RCC 7860 (cell line): ENCODE results near the gene ATXN7L2.
"Not testable (repeated sequence)": the region's sequence is repeated elsewhere in the genome, so short reads cannot be mapped to it uniquely, and the experiment has no call there.

Source experiments
- DNase-seq: peaks from one replicate; pipeline ENCODE4 v3.0.0-alpha.2; 2015; ENCODE audit warnings: low spot score
- FAIRE-seq: peaks from 2 replicates; lab custom pipeline; 2012; peaks lifted over from hg19 to GRCh38; lab: Jason Lieb, UNC

ATXN7L2 gene

DNA sequence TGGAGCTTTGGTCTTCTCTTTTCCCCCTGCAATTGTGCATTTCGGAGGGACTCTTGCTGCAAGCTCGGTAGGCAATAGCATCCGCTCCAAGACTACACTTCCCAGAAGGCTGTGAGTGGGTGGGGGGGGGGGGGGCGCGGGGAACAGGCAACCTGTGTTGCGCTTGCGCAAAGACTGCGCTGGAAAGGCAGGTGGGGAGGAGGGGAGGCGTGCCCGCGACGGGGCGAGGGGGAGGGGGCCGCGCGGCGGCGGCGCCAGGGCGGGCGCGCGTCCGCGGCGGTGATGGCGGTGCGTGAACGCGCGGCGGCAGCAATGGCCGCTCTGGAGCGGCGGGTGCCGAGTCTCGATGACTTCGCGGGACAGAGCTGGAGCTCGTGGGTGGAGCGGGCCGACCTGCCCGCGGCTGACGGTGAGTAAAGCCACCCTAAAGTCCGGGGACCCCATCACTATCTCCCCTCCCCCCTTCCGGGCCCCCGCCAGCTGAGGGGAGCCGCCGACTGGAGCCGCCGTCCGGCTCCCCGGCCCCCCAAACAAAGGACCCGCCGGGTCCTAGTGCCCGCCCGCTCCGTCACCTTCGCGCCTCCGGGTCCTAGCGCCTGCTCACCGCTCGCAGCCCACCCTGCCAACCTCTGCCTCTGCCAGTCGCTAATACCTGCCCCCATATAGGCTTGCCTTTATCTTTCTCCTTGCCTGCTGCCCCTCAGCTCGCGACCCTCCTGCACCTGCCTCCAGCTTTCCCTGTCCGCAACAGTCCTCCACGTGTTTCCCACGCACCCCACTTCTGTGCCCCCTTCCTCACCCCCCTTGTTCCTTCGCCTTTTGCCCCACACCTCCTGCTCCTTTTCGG lies at the start of gene ATXN7L2:
Gene ATXN7L2, plus strand, starts transcription at position 234 of the 847 bp plus-strand sequence. Its CDS starts 49 bp downstream, at position 283.
- DNase-seq (peak; percentile 72), FAIRE-seq (no peak)

DNA sequence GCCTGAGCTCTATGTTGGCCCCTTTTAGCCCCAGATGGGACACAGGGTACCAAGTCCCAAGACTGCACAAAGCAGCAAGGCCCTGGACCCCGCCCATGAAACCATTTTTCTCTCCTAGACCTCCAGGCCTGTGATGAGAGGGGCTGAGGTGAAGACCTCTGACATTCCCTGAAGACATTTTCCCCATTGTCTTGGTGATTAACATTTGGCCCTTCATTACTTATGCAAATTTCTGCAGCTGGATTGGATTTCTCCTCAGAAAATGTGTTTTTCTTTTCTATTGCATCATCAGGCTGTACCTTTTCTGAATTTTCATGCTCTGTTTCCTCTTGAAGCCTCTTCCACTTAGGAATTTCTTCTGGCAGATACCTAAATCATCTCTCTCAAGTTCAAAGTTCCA lies 49.2 kb upstream of the ATXN7L2 start:
- DNase-seq (no peak), FAIRE-seq (no peak)

DNA sequence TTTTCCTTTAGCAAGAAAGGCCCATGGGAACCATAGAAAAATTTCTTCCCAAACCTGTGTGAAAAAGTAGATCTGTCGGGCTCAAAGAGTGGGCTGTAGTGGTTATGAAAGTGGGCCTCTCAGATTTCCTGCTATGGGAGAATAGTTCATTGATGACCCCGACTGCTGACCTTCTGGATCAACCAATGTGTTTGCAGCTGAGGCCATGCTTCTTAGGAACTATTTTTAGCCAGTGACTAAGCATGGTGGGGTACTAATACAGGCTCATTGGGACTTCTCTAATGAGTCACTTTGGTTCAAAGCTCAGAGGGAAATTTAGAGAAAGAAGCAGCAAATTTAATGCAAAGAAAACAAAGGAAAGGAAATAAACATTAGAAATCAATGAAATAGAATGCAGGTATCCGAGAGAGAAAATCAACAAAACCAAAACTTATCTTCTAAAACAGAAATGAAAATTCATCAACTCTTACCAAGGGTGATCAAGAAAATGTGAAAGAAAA lies 44.9 kb upstream of the ATXN7L2 start:
- DNase-seq (peak; percentile 66), FAIRE-seq (peak; percentile 68)

DNA sequence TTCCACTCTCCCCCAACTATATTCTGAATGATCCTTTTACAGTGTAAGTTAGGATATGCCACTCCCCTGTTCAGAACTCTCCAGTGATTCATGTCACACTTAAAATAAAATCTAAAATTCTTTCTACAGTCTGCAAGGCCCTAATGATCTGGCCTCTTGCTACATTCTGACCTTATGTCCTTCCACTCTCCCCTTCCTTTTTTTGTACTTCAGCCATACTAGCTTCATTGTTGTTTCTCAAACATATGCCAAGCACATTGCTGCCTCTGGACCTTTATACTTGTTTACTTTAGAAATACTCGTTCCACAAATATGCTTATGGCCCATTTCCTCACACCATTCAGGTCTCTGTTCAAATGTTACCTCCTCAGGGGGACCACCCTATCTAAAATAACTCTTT lies 42.6 kb upstream of the ATXN7L2 start:
- FAIRE-seq, result no peak
- no peak for DNase-seq

DNA sequence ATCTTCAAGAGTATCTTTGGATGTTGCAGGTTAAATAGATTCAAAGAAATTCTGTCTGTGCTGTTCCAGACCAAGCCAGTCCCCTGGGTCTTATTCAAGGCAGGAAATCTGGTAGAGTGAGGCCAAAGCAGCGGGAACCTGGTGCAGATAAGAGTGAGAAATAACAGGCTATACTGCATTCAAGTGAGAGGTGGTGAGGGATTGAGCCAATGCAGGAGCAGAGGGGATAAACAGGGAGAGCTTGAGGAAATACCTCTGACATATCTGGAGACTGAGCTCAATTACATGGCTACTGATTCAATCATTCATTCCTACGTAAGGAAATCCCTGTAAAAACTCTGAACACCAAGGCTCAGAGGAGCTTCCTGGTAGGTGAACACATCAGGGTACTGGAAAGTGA lies 40.2 kb upstream of the ATXN7L2 start:
- DNase-seq (no peak), FAIRE-seq (no peak)

- FAIRE-seq, result no peak
- DNase-seq, result no peak
Observed at GRCh38 chr1:109444346-109444745, 39.4 kb upstream of the ATXN7L2 start.

GRCh38 chr1:109445949-109446695 lies 37.6 kb upstream of the ATXN7L2 start:
- DNase-seq, FAIRE-seq: not testable (repeated sequence)

- no peak for FAIRE-seq
- DNase-seq, result no peak
Observed at GRCh38 chr1:109447524-109447923, 36.2 kb upstream of the ATXN7L2 start.

DNA sequence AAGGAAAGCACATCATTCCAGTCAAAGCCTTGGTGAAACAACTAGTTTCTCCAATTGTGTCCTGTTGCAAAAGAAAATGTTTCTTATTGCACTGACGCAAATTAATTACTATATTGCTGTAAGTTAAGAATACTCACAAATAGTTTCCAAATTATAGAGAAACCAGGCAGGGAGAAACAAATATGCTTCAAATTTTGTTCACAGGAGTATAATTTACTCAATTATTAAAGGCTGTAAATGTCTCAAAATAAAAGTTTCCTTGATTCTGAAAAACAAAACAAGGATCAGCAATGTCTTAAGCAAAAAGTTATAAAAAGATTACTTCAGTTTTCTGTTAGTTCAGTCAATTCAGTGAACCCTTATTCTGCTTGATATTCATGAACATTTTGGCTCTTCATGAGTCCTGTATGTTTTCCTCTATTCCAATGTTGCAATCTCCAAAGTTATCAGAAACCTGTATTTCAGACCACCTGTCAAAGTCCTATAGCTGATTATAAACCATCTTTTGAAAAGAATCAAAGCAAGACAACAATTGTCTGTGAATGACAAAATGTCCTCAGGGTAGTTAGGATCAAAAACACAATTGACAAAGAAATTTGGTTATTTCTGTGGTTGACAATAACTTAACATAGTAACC lies 29.1 kb upstream of the ATXN7L2 start:
- FAIRE-seq, result no peak
- DNase-seq, result no peak

DNA sequence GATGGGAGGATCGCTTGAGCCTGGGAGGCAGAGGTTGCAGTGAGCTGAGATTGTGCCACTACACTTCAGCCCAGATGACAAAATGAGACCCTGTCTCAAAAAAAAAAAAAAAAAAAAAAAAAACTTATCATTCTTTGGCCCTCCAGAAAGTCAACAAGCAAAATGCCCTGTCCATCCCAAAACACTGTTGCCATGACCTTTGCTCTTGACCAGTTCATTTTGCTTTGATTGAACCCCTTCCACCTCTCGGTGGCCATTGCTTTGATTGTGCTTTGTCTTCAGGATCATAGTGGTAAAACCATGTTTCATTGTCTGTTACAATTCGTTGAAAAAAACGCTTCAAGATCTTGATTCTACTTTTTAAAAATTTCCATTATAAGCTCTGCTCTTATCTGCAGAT lies 25.9 kb upstream of the ATXN7L2 start:
- FAIRE-seq, result no peak
- DNase-seq, result no peak

GRCh38 chr1:109466125-109466451 lies 17.6 kb upstream of the ATXN7L2 start:
- DNase-seq, result no peak
- no peak for FAIRE-seq

GRCh38 chr1:109466452-109467300 lies 17.0 kb upstream of the ATXN7L2 start, which contains the start of gene SYPL2:
Gene SYPL2, plus strand, starts transcription at chr1:109466546. Its CDS starts 298 bp downstream, at chr1:109466844.
- no peak for FAIRE-seq

DNA sequence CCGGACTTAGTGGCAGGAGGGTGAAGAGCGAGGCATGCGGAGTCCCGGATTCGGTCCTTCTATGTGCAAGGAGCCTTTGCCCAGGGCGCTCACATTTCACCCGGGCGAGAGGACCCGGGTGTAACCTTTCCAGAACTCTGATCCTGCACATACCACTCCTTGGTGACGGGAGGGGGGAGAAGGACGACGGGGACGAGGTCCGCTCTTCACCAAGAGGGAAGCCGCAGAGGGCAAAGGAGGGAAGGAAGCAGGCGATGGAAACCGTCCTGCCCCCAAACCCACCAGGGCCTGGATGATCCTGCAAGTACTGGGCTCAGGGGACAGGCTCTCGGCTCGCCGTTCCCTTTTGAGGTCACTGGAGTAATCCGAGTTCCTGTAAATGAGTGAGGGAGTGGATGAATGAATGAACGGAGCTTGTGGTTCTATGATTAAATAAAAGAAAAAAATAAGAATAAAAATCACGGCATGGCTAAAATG lies 16.4 kb upstream of the ATXN7L2 start:
- DNase-seq (no peak), FAIRE-seq (no peak)

More at GRCh38 chr1:109466452-109467300, 17.0 kb upstream of the ATXN7L2 start, which contains the start of gene SYPL2:
- no peak for DNase-seq

GRCh38 chr1:109468061-109468460 lies 15.6 kb upstream of the ATXN7L2 start:
- no peak for FAIRE-seq

GRCh38 chr1:109468903-109469302 lies 14.8 kb upstream of the ATXN7L2 start:
- FAIRE-seq, result no peak
- no peak for DNase-seq

More at GRCh38 chr1:109468061-109468460, 15.6 kb upstream of the ATXN7L2 start:
- DNase-seq, result no peak

- FAIRE-seq (no peak), DNase-seq (no peak)
Observed at GRCh38 chr1:109470245-109470644, 13.5 kb upstream of the ATXN7L2 start.

DNA sequence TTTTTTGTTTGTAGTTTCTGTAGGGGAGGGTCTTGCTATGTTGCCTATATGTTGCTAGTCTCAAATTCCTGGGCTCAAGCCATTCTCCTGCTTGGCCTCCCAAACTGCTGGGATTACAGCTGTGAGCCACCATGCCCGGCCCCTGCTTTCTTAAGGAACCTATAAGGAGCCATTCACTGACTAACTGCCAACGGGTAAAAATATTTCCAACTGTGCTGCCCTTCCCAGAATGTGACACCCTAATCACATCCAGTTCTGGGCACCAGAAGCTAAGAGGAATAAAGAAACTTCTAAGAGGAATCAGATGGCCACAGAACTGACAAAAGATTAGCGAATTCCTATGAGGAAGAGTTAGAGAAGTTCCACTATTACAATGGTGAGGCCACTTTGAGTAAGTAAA lies 10.9 kb upstream of the ATXN7L2 start:
- DNase-seq (no peak), FAIRE-seq (no peak)

- not testable (repeated sequence) for DNase-seq, FAIRE-seq
Observed at GRCh38 chr1:109473284-109474057, 10.2 kb upstream of the ATXN7L2 start.

GRCh38 chr1:109474697-109475096 lies 9.0 kb upstream of the ATXN7L2 start:
- no peak for DNase-seq

More at GRCh38 chr1:109474697-109475096, 9.0 kb upstream of the ATXN7L2 start:
- FAIRE-seq, result no peak
